ENCODE measurements around the gene FAH. TPM values are rescaled to one million over a fixed set of nuclear protein-coding genes. Genes with fewer than 3 reads are reported as not detected.

The FAH gene
- total and polyA plus RNA-seq, 4 donors = 23.7 to 55.5 (median 49.2) TPM

- ATAC-seq (ENCODE audit: insufficient read depth, low FRiP score) (no peak), DNase-seq (no peak)
- H3K9me3 ChIP-seq (ENCODE audit: control insufficient read depth in 4 of 4, insufficient read depth in 3 of 4, low read length in 3 of 4) = no peaks in the 10 kb centered on the region
- H3K4me1 ChIP-seq (ENCODE audit: control insufficient read depth in 5 of 5, insufficient read depth in 5 of 5, low read length in 5 of 5) = peaks cover 0 to 4% (median 0%) of the 10 kb centered on the region in 5 donors
- peaks cover 0 to 24% (median 0%) of the 10 kb centered on the region in 3 donors for H3K27me3 ChIP-seq (ENCODE audit: control insufficient read depth in 3 of 3, insufficient read depth in 3 of 3, low read length in 2 of 3)
- WGBS, 2 donors = 68 to 85% methylated on average over 4 of the region's 4 CpGs
- H3K36me3 ChIP-seq (ENCODE audit: control insufficient read depth in 4 of 4, insufficient read depth in 4 of 4, low read length in 4 of 4) = peaks cover 0 to 4% (median 1%) of the 10 kb centered on the region in 4 donors
- no peak overlapping the region for H3K9ac ChIP-seq (ENCODE audit: insufficient read depth in 1 of 2, low read length in 2 of 2)
- no peak for TF ChIP-seq CTCF (IDR thresholded peaks at IDR 0.05; ENCODE audit: control extremely low read depth, extremely low read depth)
- no peak overlapping the region for H3K4me3 ChIP-seq
- no peak overlapping the region for H3K27ac ChIP-seq (ENCODE audit: low read depth in 1 of 2, low read length in 1 of 2)
These were observed 82.1 kb downstream of the FAH start for GRCh38 chr15:80234883-80235282.

Other genes with a start within 250 kb of the FAH start
- 10 to 100 TPM; 27.4 to 36.7 TPM for gene BCL2A1, start 181.8 kb upstream of the FAH start, total RNA-seq
- gene BCL2A1, start 181.8 kb upstream of the FAH start, polyA plus RNA-seq = 100 to 1,000 TPM in 1 of 2 donors, 10 to 100 TPM in 1; 61.9 to 323 TPM
- gene ZFAND6, start 93.3 kb upstream of the FAH start, total RNA-seq = 100 to 1,000 TPM in 1 of 2 donors, 10 to 100 TPM in 1; 68.4 to 160 TPM
- gene ZFAND6, start 93.3 kb upstream of the FAH start, polyA plus RNA-seq = 10 to 100 TPM; 49.6 to 94.4 TPM
- 1 to 10 TPM; 2.2 to 2.4 TPM for gene CTXND1, start 99.2 kb downstream of the FAH start, total RNA-seq
- under 1 TPM; 0.10 to 0.69 TPM for gene CTXND1, start 99.2 kb downstream of the FAH start, polyA plus RNA-seq